ENCODE data around the gene ADAMTS13. TPM values are rescaled to one million over a fixed set of nuclear protein-coding genes. Genes with fewer than 3 reads are reported as not detected.

ADAMTS13 gene
- polyA plus RNA-seq, 1 donor from 2014 or later = 13.5 TPM

- Histone ChIP-seq H3K4me3 (ENCODE audit: low read length) (peak within 1 kb of the TSS; percentile 85), H2AFZ (ENCODE audit: low read depth, low read length) (peak within 1 kb of the TSS; percentile 72), H3K9ac (ENCODE audit: low read length) (peak within 1 kb of the TSS; percentile 97), H3K4me2 (ENCODE audit: low read length) (peak within 1 kb of the TSS; percentile 66), H3K79me2 (replicated peaks; ENCODE audit: insufficient read depth, low read length) (peaks cover 29% of the 10 kb centered on the region), H3K36me3 (ENCODE audit: insufficient read depth, low read length) (no peaks in the 10 kb centered on the region), H3K9me2 (ENCODE audit: insufficient read depth, low read length) (no peaks in the 10 kb centered on the region), H3F3A (ENCODE audit: insufficient read depth, low read length, poor library complexity, severe bottlenecking) (no peaks in the 10 kb centered on the region), H3K9me3 (ENCODE audit: low read length) (no peaks in the 10 kb centered on the region), H3K27me3 (ENCODE audit: insufficient read depth, low read depth, low read length) (no peaks in the 10 kb centered on the region), H4K20me1 (ENCODE audit: insufficient read depth) (no peaks in the 10 kb centered on the region), H3K27ac (ENCODE audit: low read length) (peak within 1 kb of the TSS; percentile 96)
- TF ChIP-seq TAF1 (IDR thresholded peaks at IDR 0.05; ENCODE audit: low read depth) (peak; percentile 32), SMC3 (conservative IDR thresholded peaks at IDR 0.05; ENCODE audit: poor library complexity) (no peak), POLR2AphosphoS5 (IDR thresholded peaks at IDR 0.05) (peak; percentile 96), MXI1 (conservative IDR thresholded peaks at IDR 0.05; ENCODE audit: poor library complexity, severe bottlenecking) (peak; percentile 79), RAD21 (conservative IDR thresholded peaks at IDR 0.05) (peak; percentile 28), EP300 (conservative IDR thresholded peaks at IDR 0.05; ENCODE audit: poor library complexity, severe bottlenecking) (peak; percentile 68), EZH2 (IDR thresholded peaks at IDR 0.05; ENCODE audit: borderline replicate concordance, insufficient read depth, low read length, poor library complexity, severe bottlenecking) (no peak)
- TF ChIP-seq, protein P1, sequence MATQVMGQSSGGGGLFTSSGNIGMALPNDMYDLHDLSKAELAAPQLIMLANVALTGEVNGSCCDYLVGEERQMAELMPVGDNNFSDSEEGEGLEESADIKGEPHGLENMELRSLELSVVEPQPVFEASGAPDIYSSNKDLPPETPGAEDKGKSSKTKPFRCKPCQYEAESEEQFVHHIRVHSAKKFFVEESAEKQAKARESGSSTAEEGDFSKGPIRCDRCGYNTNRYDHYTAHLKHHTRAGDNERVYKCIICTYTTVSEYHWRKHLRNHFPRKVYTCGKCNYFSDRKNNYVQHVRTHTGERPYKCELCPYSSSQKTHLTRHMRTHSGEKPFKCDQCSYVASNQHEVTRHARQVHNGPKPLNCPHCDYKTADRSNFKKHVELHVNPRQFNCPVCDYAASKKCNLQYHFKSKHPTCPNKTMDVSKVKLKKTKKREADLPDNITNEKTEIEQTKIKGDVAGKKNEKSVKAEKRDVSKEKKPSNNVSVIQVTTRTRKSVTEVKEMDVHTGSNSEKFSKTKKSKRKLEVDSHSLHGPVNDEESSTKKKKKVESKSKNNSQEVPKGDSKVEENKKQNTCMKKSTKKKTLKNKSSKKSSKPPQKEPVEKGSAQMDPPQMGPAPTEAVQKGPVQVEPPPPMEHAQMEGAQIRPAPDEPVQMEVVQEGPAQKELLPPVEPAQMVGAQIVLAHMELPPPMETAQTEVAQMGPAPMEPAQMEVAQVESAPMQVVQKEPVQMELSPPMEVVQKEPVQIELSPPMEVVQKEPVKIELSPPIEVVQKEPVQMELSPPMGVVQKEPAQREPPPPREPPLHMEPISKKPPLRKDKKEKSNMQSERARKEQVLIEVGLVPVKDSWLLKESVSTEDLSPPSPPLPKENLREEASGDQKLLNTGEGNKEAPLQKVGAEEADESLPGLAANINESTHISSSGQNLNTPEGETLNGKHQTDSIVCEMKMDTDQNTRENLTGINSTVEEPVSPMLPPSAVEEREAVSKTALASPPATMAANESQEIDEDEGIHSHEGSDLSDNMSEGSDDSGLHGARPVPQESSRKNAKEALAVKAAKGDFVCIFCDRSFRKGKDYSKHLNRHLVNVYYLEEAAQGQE (IDR thresholded peaks at IDR 0.05; ENCODE audit: borderline replicate concordance) = peak; percentile 62
- TF ChIP-seq, protein P2, sequence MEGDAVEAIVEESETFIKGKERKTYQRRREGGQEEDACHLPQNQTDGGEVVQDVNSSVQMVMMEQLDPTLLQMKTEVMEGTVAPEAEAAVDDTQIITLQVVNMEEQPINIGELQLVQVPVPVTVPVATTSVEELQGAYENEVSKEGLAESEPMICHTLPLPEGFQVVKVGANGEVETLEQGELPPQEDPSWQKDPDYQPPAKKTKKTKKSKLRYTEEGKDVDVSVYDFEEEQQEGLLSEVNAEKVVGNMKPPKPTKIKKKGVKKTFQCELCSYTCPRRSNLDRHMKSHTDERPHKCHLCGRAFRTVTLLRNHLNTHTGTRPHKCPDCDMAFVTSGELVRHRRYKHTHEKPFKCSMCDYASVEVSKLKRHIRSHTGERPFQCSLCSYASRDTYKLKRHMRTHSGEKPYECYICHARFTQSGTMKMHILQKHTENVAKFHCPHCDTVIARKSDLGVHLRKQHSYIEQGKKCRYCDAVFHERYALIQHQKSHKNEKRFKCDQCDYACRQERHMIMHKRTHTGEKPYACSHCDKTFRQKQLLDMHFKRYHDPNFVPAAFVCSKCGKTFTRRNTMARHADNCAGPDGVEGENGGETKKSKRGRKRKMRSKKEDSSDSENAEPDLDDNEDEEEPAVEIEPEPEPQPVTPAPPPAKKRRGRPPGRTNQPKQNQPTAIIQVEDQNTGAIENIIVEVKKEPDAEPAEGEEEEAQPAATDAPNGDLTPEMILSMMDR (IDR thresholded peaks at IDR 0.05; ENCODE audit: poor library complexity, severe bottlenecking) = peak; percentile 21
These were observed 37.6 kb downstream of the ADAMTS13 start, which contains the start of gene CACFD1 for GRCh38 chr9:133459476-133460404. Gene CACFD1, plus strand, starts transcription at chr9:133459978. Its CDS starts 89 bp downstream, at chr9:133460067.

DNA sequence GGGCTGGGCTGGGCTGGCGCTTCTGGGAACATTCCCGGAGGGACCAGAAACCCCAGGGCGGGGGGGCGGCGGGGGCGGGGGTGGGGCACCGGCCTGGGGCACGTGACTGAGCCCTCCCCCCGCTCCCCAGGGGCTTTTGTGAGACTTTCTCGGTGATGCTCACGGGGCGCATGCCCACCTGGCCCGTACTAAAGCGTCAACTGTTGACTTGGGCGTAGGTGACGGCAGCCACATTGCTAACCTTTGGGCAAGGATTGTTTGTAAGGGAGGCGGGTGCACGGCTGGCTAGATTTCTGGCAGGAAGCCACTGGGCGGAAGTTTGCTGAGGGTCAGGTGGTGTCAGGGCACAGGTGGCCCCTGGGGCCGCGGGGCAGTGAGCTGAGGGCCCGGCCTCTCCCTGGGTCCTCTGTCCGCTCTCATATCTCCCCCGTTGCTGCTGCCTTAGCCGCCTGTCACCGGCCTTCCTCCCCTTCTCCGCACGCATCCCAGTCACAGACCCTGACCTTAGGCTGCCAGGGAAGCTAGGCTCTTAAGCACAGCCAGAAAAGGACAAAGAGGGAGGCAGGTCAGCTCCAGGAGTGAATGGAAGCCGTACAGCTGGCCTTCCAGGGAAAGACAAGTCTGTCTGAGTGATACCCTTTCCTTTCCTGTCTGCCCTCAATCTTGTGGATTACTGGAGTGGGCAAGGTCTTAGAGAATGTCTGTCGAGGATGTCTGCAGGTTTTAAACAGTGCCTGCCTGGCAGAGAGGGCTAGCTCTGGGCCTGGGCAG is 38.4 kb downstream of the ADAMTS13 start:
- no peak for TF ChIP-seq RAD21 (conservative IDR thresholded peaks at IDR 0.05)
- no peak for TF ChIP-seq EZH2 (IDR thresholded peaks at IDR 0.05; ENCODE audit: borderline replicate concordance, insufficient read depth, low read length, poor library complexity, severe bottlenecking)
- TF ChIP-seq, protein P1 (IDR thresholded peaks at IDR 0.05; ENCODE audit: borderline replicate concordance) = no peak
- TF ChIP-seq SMC3 (conservative IDR thresholded peaks at IDR 0.05; ENCODE audit: poor library complexity) = no peak
- TF ChIP-seq MXI1 (conservative IDR thresholded peaks at IDR 0.05; ENCODE audit: poor library complexity, severe bottlenecking) = no peak
- no peak for TF ChIP-seq POLR2AphosphoS5 (IDR thresholded peaks at IDR 0.05)
- TF ChIP-seq, protein P2 (IDR thresholded peaks at IDR 0.05; ENCODE audit: poor library complexity, severe bottlenecking) = no peak
- TF ChIP-seq EP300 (conservative IDR thresholded peaks at IDR 0.05; ENCODE audit: poor library complexity, severe bottlenecking) = no peak
- no peak for TF ChIP-seq TAF1 (IDR thresholded peaks at IDR 0.05; ENCODE audit: low read depth)
- peak overlapping the region; percentile 96 for H3K27ac ChIP-seq (ENCODE audit: low read length)
- peak overlapping the region; percentile 85 for H3K4me3 ChIP-seq (ENCODE audit: low read length)
- no peaks in the 10 kb centered on the region for H3F3A ChIP-seq (ENCODE audit: insufficient read depth, low read length, poor library complexity, severe bottlenecking)
- H3K27me3 ChIP-seq (ENCODE audit: insufficient read depth, low read depth, low read length) = no peaks in the 10 kb centered on the region
- no peaks in the 10 kb centered on the region for H3K9me2 ChIP-seq (ENCODE audit: insufficient read depth, low read length)
- peak overlapping the region; percentile 66 for H3K4me2 ChIP-seq (ENCODE audit: low read length)
- H2AFZ ChIP-seq (ENCODE audit: low read depth, low read length) = no peak overlapping the region
- H4K20me1 ChIP-seq (ENCODE audit: insufficient read depth) = no peaks in the 10 kb centered on the region
- peak overlapping the region; percentile 97 for H3K9ac ChIP-seq (ENCODE audit: low read length)
- no peaks in the 10 kb centered on the region for H3K9me3 ChIP-seq (ENCODE audit: low read length)
- peaks cover 29% of the 10 kb centered on the region for H3K79me2 ChIP-seq (replicated peaks; ENCODE audit: insufficient read depth, low read length)
- peaks cover 5% of the 10 kb centered on the region for H3K36me3 ChIP-seq (ENCODE audit: insufficient read depth, low read length)
